ENCODE measurements around the gene TXNIP.

Gene TXNIP

DNA sequence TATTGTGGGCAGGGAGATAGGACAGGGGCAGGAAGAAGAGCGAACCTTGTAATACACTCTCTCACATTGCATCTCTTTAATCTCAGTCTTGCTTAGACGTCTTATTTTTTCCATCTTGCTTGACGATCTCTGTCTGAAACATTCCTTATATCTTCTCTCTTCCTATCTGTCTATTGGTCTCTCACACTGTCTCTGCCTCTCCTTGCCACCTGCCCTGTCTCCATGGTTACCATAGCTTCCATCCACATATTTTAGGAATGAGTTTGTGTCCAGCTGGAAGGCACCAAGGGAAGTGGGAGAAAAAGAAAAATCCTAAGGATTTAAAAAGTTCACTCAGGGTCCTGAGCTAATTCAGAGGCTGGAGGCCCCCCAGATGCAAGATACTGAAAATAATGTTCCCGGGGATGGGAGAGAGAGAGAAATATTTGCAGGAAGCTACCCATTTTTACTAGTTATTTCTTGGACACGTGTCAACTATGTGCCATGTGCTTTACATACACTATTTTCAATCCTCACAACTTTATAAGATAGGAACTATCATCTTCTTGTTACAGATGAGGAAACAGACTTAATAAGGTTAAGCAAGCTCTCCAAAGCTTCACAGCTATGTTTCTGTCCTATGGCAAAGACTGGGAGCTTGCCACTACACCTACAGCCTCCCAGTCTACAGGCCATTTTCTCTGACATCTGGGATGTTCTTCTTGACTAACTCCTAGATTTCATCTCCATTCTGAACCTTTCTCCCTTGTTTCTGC is 32.9 kb downstream of the TXNIP start:
- no peak for DNase-seq (ENCODE audit: low read depth, low spot score)

GRCh38 chr1:145962157-145963102 is 33.9 kb downstream of the TXNIP start:
- DNase-seq (ENCODE audit: low read depth, low spot score): no peak

- DNase-seq (ENCODE audit: low read depth, low spot score): no peak
Measured at GRCh38 chr1:145961425-145962156, 34.8 kb downstream of the TXNIP start.

DNA sequence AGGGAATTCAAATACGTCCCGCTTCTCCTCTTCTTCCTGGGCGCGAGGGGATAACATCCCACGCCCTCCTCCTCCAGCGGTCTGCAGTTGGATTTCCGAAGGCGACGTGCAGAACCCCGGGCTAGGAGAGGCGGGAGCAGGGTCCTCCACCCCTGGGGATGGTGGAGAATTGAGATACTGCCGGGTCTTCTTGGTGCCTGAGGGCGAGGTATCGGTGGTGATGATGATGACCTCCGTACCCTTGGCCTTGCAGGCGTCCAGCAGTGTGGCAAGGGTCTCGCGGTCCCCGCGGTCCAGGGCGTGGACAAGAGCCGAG is 35.3 kb downstream of the TXNIP start:
- no peak for DNase-seq (ENCODE audit: low read depth, low spot score)

DNA sequence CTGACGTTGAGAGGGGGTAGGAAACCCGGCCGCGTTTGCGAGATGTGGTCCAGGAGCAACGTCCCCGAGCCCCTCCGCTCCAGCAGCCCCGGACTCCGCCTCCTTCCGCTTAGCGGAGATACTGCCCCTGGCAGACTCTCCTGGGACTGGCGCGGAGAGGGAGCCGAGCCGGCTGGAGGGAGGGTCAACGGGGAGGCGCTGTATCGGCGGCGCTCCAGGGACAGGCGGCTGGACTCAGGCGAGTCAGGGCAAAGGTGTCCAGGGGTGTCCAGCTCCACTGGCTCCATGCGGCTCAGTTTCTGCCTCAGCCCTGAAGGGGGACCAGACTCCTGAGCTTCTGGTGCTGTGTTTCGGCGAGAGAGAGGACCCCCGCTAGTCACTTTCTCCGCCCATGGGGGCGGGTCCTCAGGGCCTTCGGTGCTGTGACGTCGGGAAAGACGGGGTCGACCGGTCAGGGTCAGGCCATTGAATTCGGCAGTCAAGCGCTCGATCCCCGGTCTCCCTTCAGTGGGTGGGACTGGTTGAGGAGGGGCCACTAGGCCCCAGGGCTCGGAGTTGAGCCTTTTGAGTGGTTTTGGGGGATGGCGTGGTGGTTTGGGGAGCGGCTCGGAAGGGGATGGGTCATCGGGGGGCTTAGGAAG is 35.8 kb downstream of the TXNIP start:
- no peak for DNase-seq (ENCODE audit: low read depth, low spot score)

- no peak for DNase-seq (ENCODE audit: low read depth, low spot score)
Measured at GRCh38 chr1:145959957-145960467, 36.4 kb downstream of the TXNIP start.

- DNase-seq (ENCODE audit: low read depth, low spot score): no peak
Measured at GRCh38 chr1:145959333-145959732, 37.0 kb downstream of the TXNIP start.

DNA sequence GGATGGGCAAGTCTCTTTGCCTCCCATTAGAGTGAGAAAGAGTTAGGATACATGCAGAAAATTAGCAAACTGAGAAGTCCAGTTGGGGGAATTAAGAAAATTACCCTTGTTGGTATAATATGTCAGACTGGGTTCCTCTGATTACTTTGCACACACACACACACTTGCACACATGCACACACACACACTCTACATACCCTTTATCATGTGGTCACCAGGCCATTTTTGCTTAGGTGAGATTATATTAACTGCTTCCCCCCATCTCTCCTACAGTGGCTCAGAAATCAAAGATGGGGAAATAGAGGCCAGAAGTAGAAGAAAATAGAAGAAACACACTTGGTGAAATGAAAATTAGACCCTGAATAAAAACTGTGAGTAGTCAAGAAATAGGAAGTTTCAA is 37.6 kb downstream of the TXNIP start:
- no peak for DNase-seq (ENCODE audit: low read depth, low spot score)

- peak; percentile 88 for DNase-seq (ENCODE audit: low read depth, low spot score)
Measured at GRCh38 chr1:145957443-145958319, 38.7 kb downstream of the TXNIP start, which contains the start of gene LIX1L. LIX1L (minus strand) TSS chr1:145958017; CDS start chr1:145957927, 90 bp downstream.

- no peak for DNase-seq (ENCODE audit: low read depth, low spot score)
Measured at GRCh38 chr1:145956781-145957442, 39.5 kb downstream of the TXNIP start.

- no peak for DNase-seq (ENCODE audit: low read depth, low spot score)
Measured at GRCh38 chr1:145956361-145956760, 40.0 kb downstream of the TXNIP start.

DNA sequence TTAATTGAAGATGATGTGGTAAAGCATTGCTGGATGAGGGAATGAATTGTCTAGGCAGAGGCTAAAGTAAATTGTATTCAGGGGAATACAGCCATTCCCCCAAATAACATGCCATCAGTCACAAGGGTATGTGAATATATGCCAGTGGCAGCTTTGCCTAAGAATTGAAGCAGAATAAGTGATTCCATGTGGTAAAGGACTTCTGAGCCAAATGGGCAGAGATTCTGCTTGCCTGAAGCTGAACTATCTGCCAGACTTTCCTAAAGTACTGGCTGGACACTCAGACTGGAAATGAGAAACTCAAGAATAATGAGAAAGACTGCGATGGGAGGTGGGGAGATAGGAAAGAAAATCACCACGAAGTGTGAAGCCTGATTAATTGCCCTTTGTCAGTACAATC is 40.9 kb downstream of the TXNIP start:
- DNase-seq (ENCODE audit: low read depth, low spot score): no peak

GRCh38 chr1:145953861-145954260 is 42.5 kb downstream of the TXNIP start:
- DNase-seq (ENCODE audit: low read depth, low spot score): no peak

DNA sequence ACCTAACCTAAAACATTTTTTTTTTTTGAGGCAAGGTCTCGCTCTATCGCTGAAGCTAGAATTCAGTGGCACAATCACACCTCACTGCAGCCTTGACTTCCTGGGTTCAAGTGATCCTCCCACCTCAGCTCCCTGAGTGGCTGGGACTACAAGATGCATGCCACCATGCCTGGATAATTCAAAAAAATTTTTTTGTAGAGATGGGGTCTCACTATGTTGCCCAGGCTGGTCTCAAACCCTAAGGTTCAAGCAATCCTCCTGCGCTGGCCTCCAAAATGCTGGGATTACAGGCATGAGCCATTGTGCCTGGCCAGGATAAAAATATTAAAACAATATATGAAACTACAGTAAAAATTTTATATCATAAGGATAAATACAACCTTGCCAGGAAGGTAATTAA is 43.5 kb downstream of the TXNIP start:
- DNase-seq (ENCODE audit: low read depth, low spot score): no peak

DNA sequence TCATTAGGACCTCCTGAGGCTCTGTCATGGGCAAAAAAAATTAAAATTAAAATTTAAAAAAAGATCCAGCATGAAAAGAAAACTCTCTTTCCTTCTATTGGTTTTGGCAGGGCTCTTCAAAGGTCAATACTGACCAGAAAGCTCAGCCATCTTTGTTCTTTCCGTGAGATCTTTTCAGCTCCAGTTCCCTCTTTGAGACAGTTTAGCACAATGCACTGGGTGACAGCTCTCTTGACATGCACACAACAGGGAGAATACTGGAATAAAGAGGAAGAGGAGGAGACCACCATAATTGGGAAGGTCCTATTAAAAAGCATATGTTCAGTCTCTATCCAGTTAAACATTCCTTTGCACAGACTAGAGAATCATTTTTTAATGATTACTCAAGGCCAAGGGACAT is 44.9 kb downstream of the TXNIP start:
- DNase-seq (ENCODE audit: low read depth, low spot score): no peak

GRCh38 chr1:145949219-145949618 is 47.2 kb downstream of the TXNIP start:
- no peak for DNase-seq (ENCODE audit: low read depth, low spot score)

- DNase-seq (ENCODE audit: low read depth, low spot score): no peak
Measured at GRCh38 chr1:145947551-145947950, 48.8 kb downstream of the TXNIP start.

- no peak for DNase-seq (ENCODE audit: low read depth, low spot score)
Measured at GRCh38 chr1:145946477-145946986, 49.8 kb downstream of the TXNIP start.

GRCh38 chr1:145944532-145944931 is 51.8 kb downstream of the TXNIP start:
- no peak for DNase-seq (ENCODE audit: low read depth, low spot score)

GRCh38 chr1:145942871-145943270 is 53.5 kb downstream of the TXNIP start:
- DNase-seq (ENCODE audit: low read depth, low spot score): no peak
